Smooth muscle cell (in vitro differentiated cells): Measurements from ENCODE around the gene MPPED1. TPM values are rescaled to one million over a fixed set of nuclear protein-coding genes. Genes with fewer than 3 reads are reported as not detected.

ENCODE experiments used
- DNase-seq: peaks from one replicate; lab custom pipeline; 2025; ENCODE audit not compliant: unreplicated experiment; lab: John Stamatoyannopoulos, UW
- H2AFZ ChIP-seq: fragments of 200-600 bp; sonication (generic); 2 replicates; pipeline ENCODE4 v1.6.0; 2016; ENCODE audit warnings: antibody characterized with exemption, low read depth, mild to moderate bottlenecking
- H3F3A ChIP-seq: fragments of 200-600 bp; sonication (generic); 2 replicates; pipeline ENCODE4 v1.6.0; 2017; ENCODE audit warnings: antibody characterized with exemption, low read depth
- H3K27ac ChIP-seq: fragments of 200-600 bp; sonication (generic); 2 replicates; pipeline ENCODE4 v1.5.1; 2016; ENCODE audit warnings: low read depth, mild to moderate bottlenecking
- H3K27me3 ChIP-seq: fragments of 200-600 bp; sonication (generic); 2 replicates; pipeline ENCODE4 v1.6.1; 2016; ENCODE audit warnings: low read depth, mild to moderate bottlenecking
- H3K36me3 ChIP-seq: fragments of 200-600 bp; sonication (generic); 2 replicates; pipeline ENCODE4 v1.5.1; 2016; ENCODE audit warnings: low read depth
- H3K4me1 ChIP-seq: fragments of 200-600 bp; sonication (generic); 2 replicates; pipeline ENCODE4 v1.5.1; 2016; ENCODE audit warnings: low read depth
- H3K4me2 ChIP-seq: fragments of 200-600 bp; sonication (generic); 2 replicates; pipeline ENCODE4 v1.6.0; 2016; ENCODE audit warnings: mild to moderate bottlenecking
- H3K4me3 ChIP-seq: fragments of 200-600 bp; sonication (generic); 2 replicates; pipeline ENCODE4 v1.5.1; 2016; ENCODE audit warnings: mild to moderate bottlenecking
- H3K79me2 ChIP-seq: fragments of 200-600 bp; sonication (generic); 2 replicates; pipeline ENCODE4 v1.6.0; 2016; ENCODE audit warnings: low read depth, mild to moderate bottlenecking
- H3K9ac ChIP-seq: fragments of 200-600 bp; sonication (generic); 2 replicates; pipeline ENCODE4 v1.6.0; 2016; ENCODE audit warnings: low read depth
- H3K9me3 ChIP-seq: fragments of 200-600 bp; sonication (generic); replicated peaks from 2 replicates; pipeline ENCODE4 v1.5.1; 2016; ENCODE audit warnings: low read depth
- H4K20me1 ChIP-seq: fragments of 200-600 bp; sonication (generic); 2 replicates; pipeline ENCODE4 v1.6.0; 2016; ENCODE audit warnings: low read depth
- CTCF ChIP-seq: fragments of 200-600 bp; sonication (generic); IDR thresholded peaks from 2 replicates; pipeline ENCODE4 v1.5.1; 2017; ENCODE audit warnings: borderline replicate concordance, mild to moderate bottlenecking, antibody characterized with exemption; ENCODE audit not compliant: insufficient read depth, poor library complexity, severe bottlenecking
- WGBS: methylation state at CpG from one replicate; pipeline ENCODE4 v1.1.7; 2016; ENCODE audit warnings: low lambda C conversion rate; 5-methylcytosine and 5-hydroxymethylcytosine counted together
- polyA plus RNA-seq: library from polyadenylated mRNA; unstranded; fragments of >200 nt; fragmentation: Nextera tagmentation; extraction: Ambion mirVana; gene quantifications from 2 replicates; pipeline ENCODE4 v1.2.1, GENCODE V29; 2016
- total RNA-seq: library from RNA; depleted of rRNA; stranded (reverse); fragments of >200 nt; gene quantifications from 2 replicates; pipeline ENCODE4 v1.2.3, GENCODE V29; 2014

MPPED1 gene
- total and polyA plus RNA-seq, 2 experiments from 2014 or later = not detected

GRCh38 chr22:43428005-43428485, 16.2 kb downstream of the MPPED1 start:
- Histone ChIP-seq H3K9ac (no peak overlapping the region), H3K9me3 (no peaks in the 10 kb centered on the region), H4K20me1 (no peaks in the 10 kb centered on the region), H3K4me1 (no peaks in the 10 kb centered on the region), H3K27me3 (peaks cover 21% of the 10 kb centered on the region), H3K4me3 (no peak overlapping the region), H3K4me2 (no peak overlapping the region), H3K36me3 (no peaks in the 10 kb centered on the region), H3K79me2 (no peaks in the 10 kb centered on the region), H3K27ac (no peak overlapping the region), H2AFZ (no peak overlapping the region), H3F3A (no peaks in the 10 kb centered on the region)
- 82% methylated on average over 10 of the region's 10 CpGs for WGBS
- DNase-seq = no peak
- no peak for TF ChIP-seq CTCF

- no peak overlapping the region for H3K4me3 ChIP-seq
- WGBS = 88% methylated on average over 9 of the region's 9 CpGs
- no peak overlapping the region for H3K27ac ChIP-seq
- H3F3A ChIP-seq = no peaks in the 10 kb centered on the region
- H3K4me2 ChIP-seq = no peak overlapping the region
- peaks cover 25% of the 10 kb centered on the region for H3K27me3 ChIP-seq
- H3K36me3 ChIP-seq = no peaks in the 10 kb centered on the region
- TF ChIP-seq CTCF = no peak
- no peaks in the 10 kb centered on the region for H4K20me1 ChIP-seq
- H3K9ac ChIP-seq = no peak overlapping the region
- no peak overlapping the region for H2AFZ ChIP-seq
- no peak for DNase-seq
- H3K79me2 ChIP-seq = no peaks in the 10 kb centered on the region
- no peaks in the 10 kb centered on the region for H3K4me1 ChIP-seq
- H3K9me3 ChIP-seq = no peaks in the 10 kb centered on the region
Observed at GRCh38 chr22:43428521-43428920, 16.7 kb downstream of the MPPED1 start.

GRCh38 chr22:43429426-43429825, 17.6 kb downstream of the MPPED1 start:
- DNase-seq = no peak
- H3K27me3 ChIP-seq = peaks cover 31% of the 10 kb centered on the region
- H3K27ac ChIP-seq = no peak overlapping the region
- H3K4me2 ChIP-seq = no peak overlapping the region
- no peak overlapping the region for H2AFZ ChIP-seq
- H3K4me1 ChIP-seq = no peaks in the 10 kb centered on the region
- no peaks in the 10 kb centered on the region for H3K36me3 ChIP-seq
- WGBS = 93% methylated on average over 5 of the region's 5 CpGs
- TF ChIP-seq CTCF = no peak
- H3K9me3 ChIP-seq = no peaks in the 10 kb centered on the region
- H3K79me2 ChIP-seq = no peaks in the 10 kb centered on the region
- no peak overlapping the region for H3K4me3 ChIP-seq
- no peak overlapping the region for H3K9ac ChIP-seq
- H4K20me1 ChIP-seq = no peaks in the 10 kb centered on the region
- H3F3A ChIP-seq = no peaks in the 10 kb centered on the region

GRCh38 chr22:43431808-43432554, 20.2 kb downstream of the MPPED1 start:
- no peaks in the 10 kb centered on the region for H3K36me3 ChIP-seq
- no peaks in the 10 kb centered on the region for H3F3A ChIP-seq
- H4K20me1 ChIP-seq = no peaks in the 10 kb centered on the region
- H3K27ac ChIP-seq = no peak overlapping the region
- H3K79me2 ChIP-seq = no peaks in the 10 kb centered on the region
- no peak overlapping the region for H2AFZ ChIP-seq
- H3K9ac ChIP-seq = no peak overlapping the region
- H3K4me1 ChIP-seq = no peaks in the 10 kb centered on the region
- no peak for TF ChIP-seq CTCF
- H3K27me3 ChIP-seq = peaks cover 32% of the 10 kb centered on the region
- DNase-seq = no peak
- WGBS = 73% methylated on average over 8 of the region's 8 CpGs
- H3K4me2 ChIP-seq = no peak overlapping the region
- H3K4me3 ChIP-seq = no peak overlapping the region
- no peaks in the 10 kb centered on the region for H3K9me3 ChIP-seq
